Activated T-helper 17 cell treated with anti-CD3 and anti-CD28 coated beads, Interleukin-2, amount 50 U/mL, for 72 hours (primary cell): ENCODE results near the gene GPR39. TPM values are rescaled to one million over a fixed set of nuclear protein-coding genes. Genes with fewer than 3 reads are reported as not detected.

Source experiments
- ATAC-seq: fragments of 150-1000 bp; cut with Tn5 transposase; replicated peaks from 2 replicates; pipeline ENCODE4 v1.10.0; 2021; ENCODE audit warnings: mild to moderate bottlenecking, moderate library complexity
- H3K27ac Mint-ChIP-seq: one replicate; pipeline ENCODE4 v1.8.0; 2022; ENCODE audit warnings: mixed read lengths
- H3K27me3 Mint-ChIP-seq: one replicate; pipeline ENCODE4 v1.8.0; 2022; ENCODE audit warnings: mixed read lengths
- H3K36me3 Mint-ChIP-seq: one replicate; pipeline ENCODE4 v1.8.0; 2022; ENCODE audit warnings: low read depth, mild to moderate bottlenecking, mixed read lengths
- H3K4me1 Mint-ChIP-seq: one replicate; pipeline ENCODE4 v1.8.0; 2022; ENCODE audit warnings: mixed read lengths
- H3K4me3 Mint-ChIP-seq: one replicate; pipeline ENCODE4 v1.8.0; 2022; ENCODE audit warnings: mild to moderate bottlenecking, mixed read lengths
- H3K9me3 Mint-ChIP-seq: one replicate; pipeline ENCODE4 v1.8.0; 2022; ENCODE audit warnings: mixed read lengths
- total RNA-seq, 2 donors: library from RNA; stranded (reverse); gene quantifications; one replicate each; pipeline ENCODE4 v1.2.3, GENCODE V29; 2022

GPR39 gene
- total RNA-seq, 2 donors from 2014 or later: not detected

GRCh38 chr2:132615329-132616085 lies 198.9 kb downstream of the GPR39 start:
- Mint-ChIP-seq H3K27ac (no peak overlapping the region), H3K4me1 (no peaks in the 10 kb centered on the region), H3K9me3 (no peaks in the 10 kb centered on the region), H3K27me3 (peaks cover 2% of the 10 kb centered on the region), H3K36me3 (no peaks in the 10 kb centered on the region), H3K4me3 (no peak overlapping the region)
- no peak for ATAC-seq

- no peaks in the 10 kb centered on the region for H3K4me1 Mint-ChIP-seq
- H3K9me3 Mint-ChIP-seq: no peaks in the 10 kb centered on the region
- H3K36me3 Mint-ChIP-seq: no peaks in the 10 kb centered on the region
- H3K4me3 Mint-ChIP-seq: no peak overlapping the region
- H3K27ac Mint-ChIP-seq: no peak overlapping the region
- no peak for ATAC-seq
- H3K27me3 Mint-ChIP-seq: peaks cover 2% of the 10 kb centered on the region
These were observed 201.4 kb downstream of the GPR39 start for GRCh38 chr2:132617989-132618388.

GRCh38 chr2:132618734-132619133 lies 202.1 kb downstream of the GPR39 start:
- Mint-ChIP-seq H3K27ac (no peak overlapping the region), H3K4me3 (no peak overlapping the region), H3K27me3 (peaks cover 2% of the 10 kb centered on the region), H3K36me3 (no peaks in the 10 kb centered on the region), H3K4me1 (no peaks in the 10 kb centered on the region), H3K9me3 (no peaks in the 10 kb centered on the region)
- no peak for ATAC-seq

GRCh38 chr2:132620115-132620514 lies 203.5 kb downstream of the GPR39 start:
- peaks cover 2% of the 10 kb centered on the region for H3K27me3 Mint-ChIP-seq
- H3K4me3 Mint-ChIP-seq: no peak overlapping the region
- peaks cover 3% of the 10 kb centered on the region for H3K9me3 Mint-ChIP-seq
- no peak overlapping the region for H3K27ac Mint-ChIP-seq
- no peaks in the 10 kb centered on the region for H3K36me3 Mint-ChIP-seq
- no peak for ATAC-seq
- no peaks in the 10 kb centered on the region for H3K4me1 Mint-ChIP-seq

GRCh38 chr2:132621131-132621875 lies 204.7 kb downstream of the GPR39 start:
- Mint-ChIP-seq H3K4me3 (no peak overlapping the region), H3K27ac (no peak overlapping the region), H3K36me3 (no peaks in the 10 kb centered on the region), H3K9me3 (peaks cover 3% of the 10 kb centered on the region), H3K4me1 (no peaks in the 10 kb centered on the region), H3K27me3 (peaks cover 2% of the 10 kb centered on the region)
- ATAC-seq: no peak

- peaks cover 3% of the 10 kb centered on the region for H3K9me3 Mint-ChIP-seq
- H3K4me3 Mint-ChIP-seq: no peak overlapping the region
- no peaks in the 10 kb centered on the region for H3K27me3 Mint-ChIP-seq
- no peaks in the 10 kb centered on the region for H3K36me3 Mint-ChIP-seq
- H3K27ac Mint-ChIP-seq: no peak overlapping the region
- no peak for ATAC-seq
- H3K4me1 Mint-ChIP-seq: no peaks in the 10 kb centered on the region
These were observed 206.7 kb downstream of the GPR39 start for GRCh38 chr2:132623096-132623839.

GRCh38 chr2:132627536-132627935 lies 210.9 kb downstream of the GPR39 start:
- H3K9me3 Mint-ChIP-seq: peaks cover 3% of the 10 kb centered on the region

GRCh38 chr2:132632000-132632649 lies 215.5 kb downstream of the GPR39 start:
- Mint-ChIP-seq H3K27me3 (peaks cover 10% of the 10 kb centered on the region), H3K36me3 (no peaks in the 10 kb centered on the region)
- ATAC-seq: no peak

More at GRCh38 chr2:132627536-132627935, 210.9 kb downstream of the GPR39 start:
- Mint-ChIP-seq H3K4me3 (no peak overlapping the region), H3K27me3 (no peaks in the 10 kb centered on the region), H3K27ac (no peak overlapping the region), H3K4me1 (no peaks in the 10 kb centered on the region), H3K36me3 (no peaks in the 10 kb centered on the region)
- ATAC-seq: no peak

GRCh38 chr2:132633635-132634034 lies 217.0 kb downstream of the GPR39 start:
- Mint-ChIP-seq H3K9me3 (peaks cover 11% of the 10 kb centered on the region), H3K27me3 (peaks cover 10% of the 10 kb centered on the region), H3K36me3 (no peaks in the 10 kb centered on the region), H3K27ac (no peak overlapping the region), H3K4me3 (no peak overlapping the region), H3K4me1 (no peaks in the 10 kb centered on the region)
- no peak for ATAC-seq

More at GRCh38 chr2:132632000-132632649, 215.5 kb downstream of the GPR39 start:
- Mint-ChIP-seq H3K4me1 (no peaks in the 10 kb centered on the region), H3K4me3 (no peak overlapping the region), H3K9me3 (peaks cover 11% of the 10 kb centered on the region), H3K27ac (no peak overlapping the region)

- no peak overlapping the region for H3K27ac Mint-ChIP-seq
- peaks cover 10% of the 10 kb centered on the region for H3K27me3 Mint-ChIP-seq
- no peaks in the 10 kb centered on the region for H3K4me1 Mint-ChIP-seq
- H3K36me3 Mint-ChIP-seq: no peaks in the 10 kb centered on the region
- H3K4me3 Mint-ChIP-seq: no peak overlapping the region
- no peak for ATAC-seq
- H3K9me3 Mint-ChIP-seq: peaks cover 11% of the 10 kb centered on the region
These were observed 219.7 kb downstream of the GPR39 start for GRCh38 chr2:132636346-132636745.

GRCh38 chr2:132638313-132639040 lies 221.9 kb downstream of the GPR39 start:
- H3K4me3 Mint-ChIP-seq: no peak overlapping the region
- no peaks in the 10 kb centered on the region for H3K36me3 Mint-ChIP-seq
- ATAC-seq: no peak
- H3K27me3 Mint-ChIP-seq: peaks cover 8% of the 10 kb centered on the region
- H3K27ac Mint-ChIP-seq: no peak overlapping the region
- H3K9me3 Mint-ChIP-seq: peaks cover 9% of the 10 kb centered on the region
- H3K4me1 Mint-ChIP-seq: no peaks in the 10 kb centered on the region

GRCh38 chr2:132640116-132640515 lies 223.5 kb downstream of the GPR39 start:
- Mint-ChIP-seq H3K4me1 (no peaks in the 10 kb centered on the region), H3K4me3 (no peak overlapping the region), H3K27ac (no peak overlapping the region), H3K9me3 (peaks cover 3% of the 10 kb centered on the region), H3K36me3 (no peaks in the 10 kb centered on the region), H3K27me3 (peaks cover 3% of the 10 kb centered on the region)
- no peak for ATAC-seq

- Mint-ChIP-seq H3K27ac (no peak overlapping the region), H3K9me3 (no peaks in the 10 kb centered on the region), H3K36me3 (no peaks in the 10 kb centered on the region), H3K27me3 (no peaks in the 10 kb centered on the region), H3K4me1 (no peaks in the 10 kb centered on the region), H3K4me3 (no peak overlapping the region)
- no peak for ATAC-seq
These were observed 225.2 kb downstream of the GPR39 start for GRCh38 chr2:132641819-132642218.

GRCh38 chr2:132642415-132642814 lies 225.8 kb downstream of the GPR39 start:
- H3K36me3 Mint-ChIP-seq: no peaks in the 10 kb centered on the region
- H3K27ac Mint-ChIP-seq: no peak overlapping the region
- H3K9me3 Mint-ChIP-seq: no peaks in the 10 kb centered on the region
- no peak for ATAC-seq
- H3K27me3 Mint-ChIP-seq: no peaks in the 10 kb centered on the region
- H3K4me3 Mint-ChIP-seq: no peak overlapping the region
- H3K4me1 Mint-ChIP-seq: no peaks in the 10 kb centered on the region
